Fibroblast of lung (primary cell): ENCODE results near the gene AIFM1.

Experiments
- CTCF ChIP-seq, 2 donors: IDR thresholded peaks in 1 of 2; conservative IDR thresholded peaks in 1 of 2; 1 replicate in 1 of 2; 2 replicates in 1 of 2; pipeline ENCODE4 v1.5.1; 2011 to 2012; ENCODE audit warnings: low read length in 2 of 2, control low read depth in 1 of 2, inconsistent platforms in 1 of 2, low read depth in 1 of 2, mild to moderate bottlenecking in 1 of 2
- EZH2 ChIP-seq: IDR thresholded peaks from 2 replicates; pipeline ENCODE4 v1.5.1; 2012; ENCODE audit warnings: low read length, control low read depth, mild to moderate bottlenecking; ENCODE audit errors: missing control alignments

DNA sequence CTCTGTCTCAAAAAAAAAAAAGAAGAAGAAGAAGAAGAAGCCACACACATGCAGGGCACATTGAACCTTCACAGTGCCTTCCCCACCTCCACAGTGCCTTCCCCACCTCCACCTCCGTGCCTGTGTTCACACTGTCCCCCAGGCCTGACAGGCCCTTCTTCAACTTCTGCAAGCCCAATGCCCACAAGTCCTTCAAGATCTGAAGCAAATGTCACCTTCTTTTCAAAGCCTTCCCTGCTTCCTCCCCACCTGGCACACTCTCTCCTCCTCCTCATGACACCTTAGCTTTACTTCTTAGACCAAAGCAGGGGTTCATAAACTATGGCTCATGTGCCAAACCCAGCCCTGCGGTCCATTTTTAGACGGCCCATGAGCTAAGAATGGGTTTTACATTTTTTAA lies 75.3 kb downstream of the AIFM1 start:
- TF ChIP-seq CTCF (conservative IDR thresholded peaks at IDR 0.05 in 1 of 2, IDR thresholded peaks at IDR 0.05 in 1 of 2; ENCODE audit: low read depth in 1 of 2, low read length in 2 of 2) (no peak), EZH2 (no peak)
